ENCODE results near the gene TNFAIP8L1.

The TNFAIP8L1 gene

GRCh38 chr19:4645718-4646117 is 6.4 kb downstream of the TNFAIP8L1 start:
- no peak for TF ChIP-seq CTCF (IDR thresholded peaks at IDR 0.05; ENCODE audit: low read depth, low read length, missing control alignments)
- H3K4me3 ChIP-seq (ENCODE audit: low read depth, low read length), result no peak overlapping the region
- in situ Hi-C loops (cut with HindIII; ENCODE audit: low sequenced_read_pairs), result no loop called here
- DNase-seq (ENCODE audit: low read depth), result no peak

GRCh38 chr19:4647676-4648644 is 8.6 kb downstream of the TNFAIP8L1 start:
- no peak overlapping the region for H3K4me3 ChIP-seq (ENCODE audit: low read depth, low read length)
- DNase-seq (ENCODE audit: low read depth), result no peak
- TF ChIP-seq CTCF (IDR thresholded peaks at IDR 0.05; ENCODE audit: low read depth, low read length, missing control alignments), result no peak
- in situ Hi-C loops (cut with HindIII; ENCODE audit: low sequenced_read_pairs), result no loop called here

GRCh38 chr19:4649392-4650047 is 10.2 kb downstream of the TNFAIP8L1 start:
- in situ Hi-C loops (cut with HindIII; ENCODE audit: low sequenced_read_pairs), result no loop called here
- DNase-seq (ENCODE audit: low read depth), result no peak
- H3K4me3 ChIP-seq (ENCODE audit: low read depth, low read length), result no peak overlapping the region
- TF ChIP-seq CTCF (IDR thresholded peaks at IDR 0.05; ENCODE audit: low read depth, low read length, missing control alignments), result no peak

GRCh38 chr19:4650159-4650558 is 10.8 kb downstream of the TNFAIP8L1 start:
- H3K4me3 ChIP-seq (ENCODE audit: low read depth, low read length), result no peak overlapping the region
- DNase-seq (ENCODE audit: low read depth), result no peak
- TF ChIP-seq CTCF (IDR thresholded peaks at IDR 0.05; ENCODE audit: low read depth, low read length, missing control alignments), result no peak
- in situ Hi-C loops (cut with HindIII; ENCODE audit: low sequenced_read_pairs), result no loop called here

GRCh38 chr19:4652075-4652474 is 12.8 kb downstream of the TNFAIP8L1 start:
- in situ Hi-C loops (cut with HindIII; ENCODE audit: low sequenced_read_pairs), result no loop called here
- no peak for TF ChIP-seq CTCF (IDR thresholded peaks at IDR 0.05; ENCODE audit: low read depth, low read length, missing control alignments)
- no peak for DNase-seq (ENCODE audit: low read depth)
- no peak overlapping the region for H3K4me3 ChIP-seq (ENCODE audit: low read depth, low read length)

GRCh38 chr19:4653793-4654436 is 14.6 kb downstream of the TNFAIP8L1 start:
- no peak overlapping the region for H3K4me3 ChIP-seq (ENCODE audit: low read depth, low read length)
- in situ Hi-C loops (cut with HindIII; ENCODE audit: low sequenced_read_pairs), result no loop called here
- DNase-seq (ENCODE audit: low read depth), result no peak
- no peak for TF ChIP-seq CTCF (IDR thresholded peaks at IDR 0.05; ENCODE audit: low read depth, low read length, missing control alignments)
